Measurements from ENCODE around the gene STPG2. TPM values are rescaled to one million over a fixed set of nuclear protein-coding genes. Genes with fewer than 3 reads are reported as not detected.

Gene STPG2
- total RNA-seq, 4 donors from 2014 or later, result 0.22 to 1.7 (median 1.1) TPM; not detected in 1

- no peak for TF ChIP-seq CTCF (IDR thresholded peaks at IDR 0.05; ENCODE audit: low read depth)
Observed at GRCh38 chr4:97645071-97645821, 498.0 kb downstream of the STPG2 start.

- no peak for TF ChIP-seq CTCF (IDR thresholded peaks at IDR 0.05; ENCODE audit: low read depth)
Observed at GRCh38 chr4:97643179-97643578, 500.1 kb downstream of the STPG2 start.

GRCh38 chr4:97639961-97640360, 503.3 kb downstream of the STPG2 start:
- no peak for TF ChIP-seq CTCF (IDR thresholded peaks at IDR 0.05; ENCODE audit: low read depth)

GRCh38 chr4:97627750-97628149, 515.5 kb downstream of the STPG2 start:
- TF ChIP-seq CTCF (IDR thresholded peaks at IDR 0.05; ENCODE audit: low read depth), result no peak

GRCh38 chr4:97624204-97624603, 519.1 kb downstream of the STPG2 start:
- TF ChIP-seq CTCF (IDR thresholded peaks at IDR 0.05; ENCODE audit: low read depth), result no peak

GRCh38 chr4:97605932-97606331, 537.3 kb downstream of the STPG2 start:
- TF ChIP-seq CTCF (IDR thresholded peaks at IDR 0.05; ENCODE audit: low read depth), result no peak

GRCh38 chr4:97593248-97593647, 550.0 kb downstream of the STPG2 start:
- TF ChIP-seq CTCF (IDR thresholded peaks at IDR 0.05; ENCODE audit: low read depth), result no peak
